Measurements from ENCODE around the gene TMBIM1. TPM values are rescaled to one million over a fixed set of nuclear protein-coding genes. Genes with fewer than 3 reads are reported as not detected.

The TMBIM1 gene
- total RNA-seq, 3 donors from 2014 or later = 168 to 330 (median 170) TPM

- peak overlapping the region in 1 of 2 donors; percentile 96 for H3K27ac ChIP-seq
- H3K4me1 ChIP-seq = no peaks in the 10 kb centered on the region
- no peaks in the 10 kb centered on the region for H3K27me3 ChIP-seq
- peak in 1 of 2 donors; percentile 22 for DNase-seq (ENCODE audit: low spot score in 2 of 2)
- H3K36me3 ChIP-seq = peaks cover 13% of the 10 kb centered on the region
- H3K9me3 ChIP-seq = no peaks in the 10 kb centered on the region
- intact Hi-C loops (cut with DNase I; ENCODE audit: low total_unique reads) = no loop called here
- no peak overlapping the region for H3K4me3 ChIP-seq
- no peak for TF ChIP-seq POLR2AphosphoS5 (IDR thresholded peaks at IDR 0.05)
- TF ChIP-seq POLR2A (IDR thresholded peaks at IDR 0.05) = no peak
- TF ChIP-seq CTCF (IDR thresholded peaks at IDR 0.05) = no peak
These were observed 30.1 kb downstream of the TMBIM1 start for GRCh38 chr2:218262237-218262600.

- no peak for TF ChIP-seq POLR2A (IDR thresholded peaks at IDR 0.05)
- no peak for TF ChIP-seq POLR2AphosphoS5 (IDR thresholded peaks at IDR 0.05)
- TF ChIP-seq CTCF (IDR thresholded peaks at IDR 0.05) = no peak
- H3K4me3 ChIP-seq = no peak overlapping the region
- no peaks in the 10 kb centered on the region for H3K4me1 ChIP-seq
These were observed 30.7 kb downstream of the TMBIM1 start for GRCh38 chr2:218261423-218262236.

GRCh38 chr2:218260742-218261422 lies 31.4 kb downstream of the TMBIM1 start, which contains the start of gene GPBAR1:
TSS of gene GPBAR1 (plus strand) at chr2:218261015. CDS start at chr2:218262725, 1,710 bp downstream.
- intact Hi-C loops (cut with DNase I; ENCODE audit: low total_unique reads) = no loop called here
- peak in 1 of 2 donors; percentile 47 for DNase-seq (ENCODE audit: low spot score in 2 of 2)
- Histone ChIP-seq H3K4me3 (peak within 1 kb of the TSS in 2 of 3 donors; percentile 0 to 48), H3K4me1 (no peaks in the 10 kb centered on the region), H3K36me3 (peaks cover 6% of the 10 kb centered on the region), H3K27me3 (no peaks in the 10 kb centered on the region), H3K27ac (peak within 1 kb of the TSS; percentile 79 to 96), H3K9me3 (no peaks in the 10 kb centered on the region)
- TF ChIP-seq POLR2A (IDR thresholded peaks at IDR 0.05) = no peak
- no peak for TF ChIP-seq CTCF (IDR thresholded peaks at IDR 0.05)
- TF ChIP-seq POLR2AphosphoS5 (IDR thresholded peaks at IDR 0.05) = no peak

More at GRCh38 chr2:218261423-218262236, 30.7 kb downstream of the TMBIM1 start:
- Histone ChIP-seq H3K27me3 (no peaks in the 10 kb centered on the region), H3K36me3 (peaks cover 13% of the 10 kb centered on the region), H3K9me3 (no peaks in the 10 kb centered on the region), H3K27ac (peak overlapping the region; percentile 45 to 96)
- intact Hi-C loops (cut with DNase I; ENCODE audit: low total_unique reads) = no loop called here
- DNase-seq (ENCODE audit: low spot score in 2 of 2) = peak in 1 of 2 donors; percentile 30

- peaks cover 3% of the 10 kb centered on the region for H3K36me3 ChIP-seq
- intact Hi-C loops (cut with DNase I; ENCODE audit: low total_unique reads) = no loop called here
- H3K4me1 ChIP-seq = no peaks in the 10 kb centered on the region
- H3K4me3 ChIP-seq = peak overlapping the region in 1 of 3 donors; percentile 48
- H3K27me3 ChIP-seq = no peaks in the 10 kb centered on the region
- peak overlapping the region; percentile 79 to 96 for H3K27ac ChIP-seq
- H3K9me3 ChIP-seq = no peaks in the 10 kb centered on the region
- DNase-seq (ENCODE audit: low spot score in 2 of 2) = peak in 1 of 2 donors; percentile 5
- TF ChIP-seq POLR2AphosphoS5 (IDR thresholded peaks at IDR 0.05) (no peak), CTCF (IDR thresholded peaks at IDR 0.05) (no peak), POLR2A (IDR thresholded peaks at IDR 0.05) (no peak)
These were observed 32.1 kb downstream of the TMBIM1 start for GRCh38 chr2:218260166-218260565.

Measured in breast epithelium (tissue), 4 donors.